Caco-2 (cell line): ENCODE measurements around the gene PACS2. TPM values are rescaled to one million over a fixed set of nuclear protein-coding genes. Genes with fewer than 3 reads are reported as not detected.
A peak's percentile ranks its signal among the peaks of the same experiment; 100 is the strongest.

Experiments used
- BruUV-seq: library from RNA; stranded (reverse); fragments of 400-500 nt; replicated peaks from 2 replicates; lab custom pipeline; 2021; lab: Mats Ljungman, UMichigan
- CTCF ChIA-PET: fragments of 300-600 bp; sonication (Branson Sonifier 250); formaldehyde crosslinking; loops from one replicate; lab custom pipeline; 2022; ENCODE audit warnings: antibody characterized with exemption; lab: Charles Lee
- POLR2A ChIA-PET: fragments of 300-600 bp; sonication (Branson Sonifier 250); formaldehyde crosslinking; loops from one replicate; lab custom pipeline; 2022; ENCODE audit warnings: antibody characterized with exemption; lab: Charles Lee
- DNase-seq, 2 experiments: peaks; one replicate each; pipeline versions ENCODE4 v3.0.0 to v3.0.0-alpha.2; 2020 to 2022
- H3K27me3 ChIP-seq: replicated peaks from 2 replicates; pipeline ENCODE4 v1.6.0; 2011; ENCODE audit warnings: low read length; ENCODE audit not compliant: control insufficient read depth, insufficient read depth
- H3K36me3 ChIP-seq: 2 replicates; pipeline ENCODE4 v1.5.1; 2011; ENCODE audit warnings: low read length; ENCODE audit not compliant: control insufficient read depth, insufficient read depth
- H3K4me1 ChIP-seq: fragments of 250-450 bp; sonication (Bioruptor Pico); 2 replicates; pipeline ENCODE4 v1.5.1; 2020; ENCODE audit warnings: mild to moderate bottlenecking
- H3K4me3 ChIP-seq: 2 replicates; pipeline ENCODE4 v1.5.1; 2011; ENCODE audit warnings: low read depth, mild to moderate bottlenecking, control low read depth, low read length
- H3K9me3 ChIP-seq: fragments of 250-450 bp; sonication (Bioruptor Pico); 2 replicates; pipeline ENCODE4 v1.5.1; 2020; ENCODE audit warnings: mild to moderate bottlenecking, moderate library complexity
- H3K27ac Mint-ChIP-seq: one replicate; pipeline ENCODE4 v1.8.0; 2022; ENCODE audit warnings: mixed read lengths; ENCODE audit not compliant: unreplicated experiment
- H3K27me3 Mint-ChIP-seq: one replicate; pipeline ENCODE4 v1.8.0; 2022; ENCODE audit warnings: mixed read lengths; ENCODE audit not compliant: insufficient read depth, unreplicated experiment
- H3K36me3 Mint-ChIP-seq: one replicate; pipeline ENCODE4 v1.8.0; 2022; ENCODE audit warnings: mild to moderate bottlenecking, mixed read lengths; ENCODE audit not compliant: insufficient read depth, unreplicated experiment
- H3K4me1 Mint-ChIP-seq: one replicate; pipeline ENCODE4 v1.8.0; 2022; ENCODE audit warnings: low read depth, mixed read lengths; ENCODE audit not compliant: unreplicated experiment
- H3K4me3 Mint-ChIP-seq: one replicate; pipeline ENCODE4 v1.8.0; 2022; ENCODE audit warnings: mild to moderate bottlenecking, moderate library complexity, mixed read lengths; ENCODE audit not compliant: unreplicated experiment
- H3K9me3 Mint-ChIP-seq: one replicate; pipeline ENCODE4 v1.8.0; 2022; ENCODE audit warnings: mixed read lengths; ENCODE audit not compliant: unreplicated experiment
- CTCF ChIP-seq, 2 experiments: fragments of 200-600 bp in 1 of 2; IDR thresholded peaks; 1 replicate in 1 of 2; 2 replicates in 1 of 2; pipeline versions ENCODE4 v1.5.1 to v1.8.0; 2011 to 2022; ENCODE audit warnings: antibody characterized with exemption in 1 of 2, control low read depth in 1 of 2, inconsistent platforms in 1 of 2, low read depth in 1 of 2, low read length in 1 of 2, mild to moderate bottlenecking in 1 of 2, moderate library complexity in 1 of 2; ENCODE audit not compliant: insufficient read depth in 1 of 2, severe bottlenecking in 1 of 2, unreplicated experiment in 1 of 2
- intact Hi-C: fragments of 100-400 bp; cut with micrococcal nuclease; formaldehyde crosslinking; loops from one replicate; pipeline ENCODE4 v1.10.0; 2022; ENCODE audit not compliant: unreplicated experiment
- total RNA-seq: library from RNA; stranded (reverse); gene quantifications from 2 replicates; pipeline ENCODE4 v1.2.3, GENCODE V29; 2022

PACS2 gene
- total RNA-seq, 1 experiment from 2014 or later, result 58.1 TPM

GRCh38 chr14:105431256-105431655 lies 116.7 kb downstream of the PACS2 start:
- no peak for DNase-seq
- H3K27ac Mint-ChIP-seq, result no peak overlapping the region
- peaks cover 48% of the 10 kb centered on the region for H3K36me3 Mint-ChIP-seq
- TF ChIP-seq CTCF (IDR thresholded peaks at IDR 0.05; ENCODE audit: insufficient read depth in 1 of 2, low read depth in 1 of 2, low read length in 1 of 2, severe bottlenecking in 1 of 2, unreplicated experiment in 1 of 2), result no peak
- POLR2A ChIA-PET, result no interaction called here
- intact Hi-C loops, result no loop called here
- no peaks in the 10 kb centered on the region for H3K27me3 Mint-ChIP-seq
- Histone ChIP-seq H3K9me3 (no peaks in the 10 kb centered on the region), H3K27me3 (no peaks in the 10 kb centered on the region), H3K4me1 (0 out of 2 replicates have a peak, but pooled peaks cover 4% of the 10 kb centered on the region), H3K4me3 (no peak overlapping the region), H3K36me3 (peaks cover 1% of the 10 kb centered on the region; the same call in 1 of the 2 replicates)
- peaks cover 4% of the 10 kb centered on the region for H3K4me1 Mint-ChIP-seq
- CTCF ChIA-PET, result no interaction called here
- no peaks in the 10 kb centered on the region for H3K9me3 Mint-ChIP-seq
- H3K4me3 Mint-ChIP-seq, result no peak overlapping the region
- no TSS peak for BruUV-seq

DNA sequence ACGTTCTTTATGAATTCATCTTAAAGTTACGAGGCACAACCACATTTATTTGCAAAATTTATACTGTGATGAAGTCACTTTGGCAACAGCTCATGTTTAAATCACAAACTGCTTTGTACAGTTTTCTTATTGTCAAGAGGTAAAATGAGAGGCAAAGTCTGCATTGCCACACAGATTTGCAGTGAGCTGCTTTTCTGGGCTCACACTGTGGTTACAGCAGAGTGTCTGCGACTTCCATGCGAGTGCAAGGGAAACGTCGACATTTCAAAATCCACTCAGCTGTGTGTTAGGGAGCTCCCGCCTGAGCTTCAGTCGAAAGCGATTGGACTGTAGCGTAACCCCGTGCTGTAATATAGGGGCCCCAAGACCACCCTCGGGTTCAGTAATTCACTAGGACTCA lies 118.1 kb downstream of the PACS2 start:
- H3K4me3 ChIP-seq, result no peak overlapping the region
- no peaks in the 10 kb centered on the region for H3K9me3 ChIP-seq
- no peaks in the 10 kb centered on the region; the same call in 1 of the 2 replicates for H3K36me3 ChIP-seq
- CTCF ChIA-PET, result no interaction called here
- 0 out of 2 replicates have a peak, but pooled peaks cover 4% of the 10 kb centered on the region for H3K4me1 ChIP-seq
- BruUV-seq, result no TSS peak
- Mint-ChIP-seq H3K27me3 (no peaks in the 10 kb centered on the region), H3K4me3 (no peak overlapping the region), H3K9me3 (no peaks in the 10 kb centered on the region), H3K27ac (no peak overlapping the region), H3K36me3 (peaks cover 39% of the 10 kb centered on the region), H3K4me1 (peaks cover 4% of the 10 kb centered on the region)
- no peak for TF ChIP-seq CTCF (IDR thresholded peaks at IDR 0.05; ENCODE audit: insufficient read depth in 1 of 2, low read depth in 1 of 2, low read length in 1 of 2, severe bottlenecking in 1 of 2, unreplicated experiment in 1 of 2)
- H3K27me3 ChIP-seq, result no peaks in the 10 kb centered on the region
- POLR2A ChIA-PET, result no interaction called here
- intact Hi-C loops, result no loop called here
- no peak for DNase-seq

DNA sequence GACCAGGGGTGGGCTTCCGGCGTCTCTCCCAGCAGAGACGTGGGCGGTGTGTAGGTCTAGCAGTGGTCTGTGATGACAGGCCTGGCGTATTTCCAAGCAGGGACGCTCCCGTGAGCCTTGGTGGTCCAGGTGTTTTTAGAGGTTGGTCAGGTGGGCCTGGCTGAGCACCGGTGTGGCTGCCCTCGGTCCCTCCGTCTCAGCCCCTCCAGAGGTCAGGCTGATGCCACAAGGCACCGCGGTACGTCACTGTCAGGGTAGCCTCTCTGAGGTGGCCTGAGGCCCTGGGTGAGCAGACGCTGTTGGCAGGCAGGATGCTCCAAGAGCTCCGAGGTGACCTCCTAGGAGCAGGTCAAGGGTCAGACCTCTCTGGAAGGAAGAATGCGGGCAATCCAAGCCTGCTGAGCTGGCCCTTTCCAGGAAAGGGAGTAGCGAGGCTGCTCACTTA lies 118.6 kb downstream of the PACS2 start:
- peak; percentile 21 to 36 for DNase-seq
- Histone ChIP-seq H3K36me3 (no peaks in the 10 kb centered on the region; the same call in 1 of the 2 replicates), H3K9me3 (no peaks in the 10 kb centered on the region), H3K4me1 (0 out of 2 replicates have a peak, but pooled peaks cover 4% of the 10 kb centered on the region), H3K4me3 (no peak overlapping the region), H3K27me3 (no peaks in the 10 kb centered on the region)
- TF ChIP-seq CTCF (IDR thresholded peaks at IDR 0.05; ENCODE audit: insufficient read depth in 1 of 2, low read depth in 1 of 2, low read length in 1 of 2, severe bottlenecking in 1 of 2, unreplicated experiment in 1 of 2), result no peak
- no TSS peak for BruUV-seq
- ChIA-PET POLR2A (no interaction called here), CTCF (no interaction called here)
- H3K4me3 Mint-ChIP-seq, result no peak overlapping the region
- H3K27ac Mint-ChIP-seq, result no peak overlapping the region
- intact Hi-C loops, result no loop called here
- H3K4me1 Mint-ChIP-seq, result peaks cover 4% of the 10 kb centered on the region
- H3K9me3 Mint-ChIP-seq, result no peaks in the 10 kb centered on the region
- H3K36me3 Mint-ChIP-seq, result peaks cover 36% of the 10 kb centered on the region
- H3K27me3 Mint-ChIP-seq, result no peaks in the 10 kb centered on the region
